ENCODE measurements around the gene HSD17B14. TPM values are rescaled to one million over a fixed set of nuclear protein-coding genes. Genes with fewer than 3 reads are reported as not detected.

The HSD17B14 gene
- total and polyA plus RNA-seq, 9 of the 15 experiments (the other 6 are each of a cell fraction or from before 2014, with no cell fraction given), result 0.16 TPM; not detected in 8

DNA sequence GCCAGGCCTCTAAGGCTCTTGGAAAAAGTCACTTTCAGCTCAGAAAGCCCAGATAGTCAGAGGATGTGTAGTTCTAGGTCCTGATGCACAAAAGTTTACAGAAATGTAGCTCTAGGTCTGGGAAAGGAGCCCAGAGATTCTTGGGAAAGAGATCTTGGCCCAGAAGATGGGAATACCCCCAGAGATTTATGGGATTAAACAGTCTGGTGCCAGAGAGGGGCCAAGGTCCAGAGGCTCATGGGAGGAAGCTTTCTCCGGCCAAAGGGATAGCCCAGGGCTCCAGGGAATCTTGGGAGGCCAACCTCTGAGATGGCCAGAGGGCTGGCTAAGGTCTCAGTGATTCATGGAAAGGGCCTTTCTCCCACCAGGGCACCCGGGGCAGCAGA lies 40.6 kb downstream of the HSD17B14 start:
- H3K4me1 ChIP-seq (replicated peaks in 1 of 2; ENCODE audit: control insufficient read depth in 2 of 2, insufficient read depth in 2 of 2, low read length in 2 of 2), result peaks cover 3 to 24% of the 10 kb centered on the region in 2 experiments; a peak in 4 of 5 replicates
- WGBS (ENCODE audit: insufficient coverage, low coverage, missing lambda C conversion rate), result 88% methylated on average over 2 of the region's 2 CpGs
- no peaks in the 10 kb centered on the region for H3K27me3 ChIP-seq (ENCODE audit: control insufficient read depth in 2 of 2, insufficient read depth in 2 of 2, low read length in 2 of 2)
- no peaks in the 10 kb centered on the region for H4K20me1 ChIP-seq (replicated peaks; ENCODE audit: control insufficient read depth, insufficient read depth, low read length)
- ATAC-seq (no peak), FAIRE-seq (no peak), DNase-seq (ENCODE audit: extremely low read depth in 1 of 4, low spot score in 3 of 4) (peak in 2 of 4 experiments; percentile 10)
- H3K36me3 ChIP-seq (ENCODE audit: control insufficient read depth, insufficient read depth, low read length), result peaks cover 16% of the 10 kb centered on the region; the same call in 1 of the 3 replicates
- no peak overlapping the region for H3K4me3 ChIP-seq
- TF ChIP-seq RBM25 (IDR thresholded peaks at IDR 0.05; ENCODE audit: low read depth, low read length, severe bottlenecking) (no peak), ZBTB17 (CRISPR knock-in tag; IDR thresholded peaks at IDR 0.05) (0 out of 2 replicates have a peak, but pooled peaks have one; percentile 3), ETV6 (IDR thresholded peaks at IDR 0.05; ENCODE audit: borderline replicate concordance in 1 of 2, low read depth in 2 of 2, low read length in 1 of 2) (no peak), ETV6 (CRISPR knock-in tag; IDR thresholded peaks at IDR 0.05; ENCODE audit: borderline replicate concordance) (no peak), MYNN (IDR thresholded peaks at IDR 0.05) (no peak), MYNN (CRISPR knock-in tag; IDR thresholded peaks at IDR 0.05) (no peak), SOX6 (IDR thresholded peaks at IDR 0.05) (no peak), ZNF143 (CRISPR knock-in tag; IDR thresholded peaks at IDR 0.05) (peak; percentile 74; the same call in 1 of the 2 replicates), ARNT (IDR thresholded peaks at IDR 0.05) (no peak), ZNF274 (IDR thresholded peaks at IDR 0.05; ENCODE audit: borderline replicate concordance, low read depth, low read length) (no peak), ZFX (CRISPR knock-in tag; IDR thresholded peaks at IDR 0.05) (peak; percentile 2; the same call in 1 of the 2 replicates), GABPB1 (CRISPR knock-in tag; IDR thresholded peaks at IDR 0.05) (peak; percentile 2; the same call in 1 of the 2 replicates)
- TF ChIP-seq, protein P1, sequence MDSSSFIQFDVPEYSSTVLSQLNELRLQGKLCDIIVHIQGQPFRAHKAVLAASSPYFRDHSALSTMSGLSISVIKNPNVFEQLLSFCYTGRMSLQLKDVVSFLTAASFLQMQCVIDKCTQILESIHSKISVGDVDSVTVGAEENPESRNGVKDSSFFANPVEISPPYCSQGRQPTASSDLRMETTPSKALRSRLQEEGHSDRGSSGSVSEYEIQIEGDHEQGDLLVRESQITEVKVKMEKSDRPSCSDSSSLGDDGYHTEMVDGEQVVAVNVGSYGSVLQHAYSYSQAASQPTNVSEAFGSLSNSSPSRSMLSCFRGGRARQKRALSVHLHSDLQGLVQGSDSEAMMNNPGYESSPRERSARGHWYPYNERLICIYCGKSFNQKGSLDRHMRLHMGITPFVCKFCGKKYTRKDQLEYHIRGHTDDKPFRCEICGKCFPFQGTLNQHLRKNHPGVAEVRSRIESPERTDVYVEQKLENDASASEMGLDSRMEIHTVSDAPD (CRISPR knock-in tag; IDR thresholded peaks at IDR 0.05), result no peak
- TF ChIP-seq, protein P2, sequence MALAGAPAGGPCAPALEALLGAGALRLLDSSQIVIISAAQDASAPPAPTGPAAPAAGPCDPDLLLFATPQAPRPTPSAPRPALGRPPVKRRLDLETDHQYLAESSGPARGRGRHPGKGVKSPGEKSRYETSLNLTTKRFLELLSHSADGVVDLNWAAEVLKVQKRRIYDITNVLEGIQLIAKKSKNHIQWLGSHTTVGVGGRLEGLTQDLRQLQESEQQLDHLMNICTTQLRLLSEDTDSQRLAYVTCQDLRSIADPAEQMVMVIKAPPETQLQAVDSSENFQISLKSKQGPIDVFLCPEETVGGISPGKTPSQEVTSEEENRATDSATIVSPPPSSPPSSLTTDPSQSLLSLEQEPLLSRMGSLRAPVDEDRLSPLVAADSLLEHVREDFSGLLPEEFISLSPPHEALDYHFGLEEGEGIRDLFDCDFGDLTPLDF (CRISPR knock-in tag; IDR thresholded peaks at IDR 0.05), result 0 out of 2 replicates have a peak, but pooled peaks have one; percentile 2
- TF ChIP-seq, protein P3, sequence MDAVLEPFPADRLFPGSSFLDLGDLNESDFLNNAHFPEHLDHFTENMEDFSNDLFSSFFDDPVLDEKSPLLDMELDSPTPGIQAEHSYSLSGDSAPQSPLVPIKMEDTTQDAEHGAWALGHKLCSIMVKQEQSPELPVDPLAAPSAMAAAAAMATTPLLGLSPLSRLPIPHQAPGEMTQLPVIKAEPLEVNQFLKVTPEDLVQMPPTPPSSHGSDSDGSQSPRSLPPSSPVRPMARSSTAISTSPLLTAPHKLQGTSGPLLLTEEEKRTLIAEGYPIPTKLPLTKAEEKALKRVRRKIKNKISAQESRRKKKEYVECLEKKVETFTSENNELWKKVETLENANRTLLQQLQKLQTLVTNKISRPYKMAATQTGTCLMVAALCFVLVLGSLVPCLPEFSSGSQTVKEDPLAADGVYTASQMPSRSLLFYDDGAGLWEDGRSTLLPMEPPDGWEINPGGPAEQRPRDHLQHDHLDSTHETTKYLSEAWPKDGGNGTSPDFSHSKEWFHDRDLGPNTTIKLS (IDR thresholded peaks at IDR 0.05; ENCODE audit: borderline replicate concordance, low read depth), result peak; percentile 5; the same call in 1 of the 2 replicates
- H3K9ac ChIP-seq (ENCODE audit: insufficient read depth in 1 of 2, low read depth in 2 of 2, low read length in 2 of 2), result no peak overlapping the region
- H3K79me2 ChIP-seq (ENCODE audit: control insufficient read depth, insufficient read depth, low read length), result no peaks in the 10 kb centered on the region
- ChIA-PET POLR2A (interaction anchor here (0.6 to 2.7 kb wide), 19 partner anchors 9 to 278 kb away, joined by 3 to 18 read pairs (median 4); partner anchors contain the start of gene BCAT2), CTCF (ENCODE audit: low intra/inter-chr PET ratio) (interaction anchor here (0.6 to 3.0 kb wide), 6 partner anchors 40 to 529 kb away, joined by 3 to 36 read pairs (median 8); partner anchors contain the start of gene HSD17B14)
- no peak overlapping the region for H2AFZ ChIP-seq (ENCODE audit: low read depth, low read length)
- intact Hi-C loops (cut with micrococcal nuclease) (loop anchor here (1.0 to 2.0 kb wide), 2 partner anchors 40 to 175 kb away; no protein-coding TSS in a partner anchor), in situ Hi-C loops (cut with MboI) (loop anchor here (10.0 kb wide), 1 partner anchor 429 kb away; no protein-coding TSS in a partner anchor)
- BruUV-seq (replicated peaks), result no TSS peak
- no peak overlapping the region for H3K4me2 ChIP-seq (ENCODE audit: insufficient read depth, low read length)
- no peaks in the 10 kb centered on the region for H3K9me3 ChIP-seq (replicated peaks; ENCODE audit: control insufficient read depth, insufficient read depth, low read depth, low read length)
- H3K27ac ChIP-seq (ENCODE audit: extremely low read depth, low read depth, low read length), result no peak overlapping the region
- H3K9me1 ChIP-seq (ENCODE audit: control insufficient read depth, insufficient read depth, low read length), result no peaks in the 10 kb centered on the region

Measured in K562 (cell line).